Hematopoietic multipotent progenitor cell treated with erythropoietin and hydrocortisone succinate and interleukin-3 and kit ligand, for 6 days (in vitro differentiated cells): Measurements from ENCODE around the gene AFF4.

Source experiments
- DNase-seq: peaks from one replicate; pipeline ENCODE4 v3.0.0-alpha.2; 2015

Gene AFF4

GRCh38 chr5:132825834-132826391 lies 137.5 kb downstream of the AFF4 start:
- DNase-seq = no peak
